Astrocyte (in vitro differentiated cells and primary cell): Measurements from ENCODE around the gene PRR7.

Experiments used
- EZH2 ChIP-seq: IDR thresholded peaks from 2 replicates; pipeline ENCODE4 v1.6.1; 2012; ENCODE audit warnings: mild to moderate bottlenecking, low read length, inconsistent platforms; ENCODE audit not compliant: insufficient read depth
- TF ChIP-seq, protein P1 (sequence below): IDR thresholded peaks from 2 replicates; pipeline ENCODE4 v1.5.1; 2011; ENCODE audit warnings: low read depth, mild to moderate bottlenecking, inconsistent platforms, low read length, moderate library complexity; ENCODE audit not compliant: insufficient read depth

GRCh38 chr5:177444106-177445051 is 2.2 kb upstream of the PRR7 start:
- TF ChIP-seq, protein P1, sequence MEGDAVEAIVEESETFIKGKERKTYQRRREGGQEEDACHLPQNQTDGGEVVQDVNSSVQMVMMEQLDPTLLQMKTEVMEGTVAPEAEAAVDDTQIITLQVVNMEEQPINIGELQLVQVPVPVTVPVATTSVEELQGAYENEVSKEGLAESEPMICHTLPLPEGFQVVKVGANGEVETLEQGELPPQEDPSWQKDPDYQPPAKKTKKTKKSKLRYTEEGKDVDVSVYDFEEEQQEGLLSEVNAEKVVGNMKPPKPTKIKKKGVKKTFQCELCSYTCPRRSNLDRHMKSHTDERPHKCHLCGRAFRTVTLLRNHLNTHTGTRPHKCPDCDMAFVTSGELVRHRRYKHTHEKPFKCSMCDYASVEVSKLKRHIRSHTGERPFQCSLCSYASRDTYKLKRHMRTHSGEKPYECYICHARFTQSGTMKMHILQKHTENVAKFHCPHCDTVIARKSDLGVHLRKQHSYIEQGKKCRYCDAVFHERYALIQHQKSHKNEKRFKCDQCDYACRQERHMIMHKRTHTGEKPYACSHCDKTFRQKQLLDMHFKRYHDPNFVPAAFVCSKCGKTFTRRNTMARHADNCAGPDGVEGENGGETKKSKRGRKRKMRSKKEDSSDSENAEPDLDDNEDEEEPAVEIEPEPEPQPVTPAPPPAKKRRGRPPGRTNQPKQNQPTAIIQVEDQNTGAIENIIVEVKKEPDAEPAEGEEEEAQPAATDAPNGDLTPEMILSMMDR = no peak
- no peak for TF ChIP-seq EZH2
